GM13976 (cell line): ENCODE results near the gene SKOR1.

Experiments
- DNase-seq: peaks from one replicate; pipeline ENCODE4 v3.0.0; 2012; ENCODE audit warnings: low spot score
- CTCF ChIP-seq: IDR thresholded peaks from 2 replicates; pipeline ENCODE4 v1.5.1; 2012; ENCODE audit warnings: borderline replicate concordance, mild to moderate bottlenecking; ENCODE audit not compliant: insufficient read depth; ENCODE audit errors: extremely low read depth, missing control alignments, control extremely low read depth
- in situ Hi-C: fragments of 300-500 bp; cut with MboI; formaldehyde crosslinking; loops from one replicate; pipeline ENCODE4 v1.12.0; 2022; ENCODE audit warnings: low sequenced_read_pairs, mixed read lengths, inconsistent platforms; ENCODE audit not compliant: unreplicated experiment

SKOR1 gene, protein sequence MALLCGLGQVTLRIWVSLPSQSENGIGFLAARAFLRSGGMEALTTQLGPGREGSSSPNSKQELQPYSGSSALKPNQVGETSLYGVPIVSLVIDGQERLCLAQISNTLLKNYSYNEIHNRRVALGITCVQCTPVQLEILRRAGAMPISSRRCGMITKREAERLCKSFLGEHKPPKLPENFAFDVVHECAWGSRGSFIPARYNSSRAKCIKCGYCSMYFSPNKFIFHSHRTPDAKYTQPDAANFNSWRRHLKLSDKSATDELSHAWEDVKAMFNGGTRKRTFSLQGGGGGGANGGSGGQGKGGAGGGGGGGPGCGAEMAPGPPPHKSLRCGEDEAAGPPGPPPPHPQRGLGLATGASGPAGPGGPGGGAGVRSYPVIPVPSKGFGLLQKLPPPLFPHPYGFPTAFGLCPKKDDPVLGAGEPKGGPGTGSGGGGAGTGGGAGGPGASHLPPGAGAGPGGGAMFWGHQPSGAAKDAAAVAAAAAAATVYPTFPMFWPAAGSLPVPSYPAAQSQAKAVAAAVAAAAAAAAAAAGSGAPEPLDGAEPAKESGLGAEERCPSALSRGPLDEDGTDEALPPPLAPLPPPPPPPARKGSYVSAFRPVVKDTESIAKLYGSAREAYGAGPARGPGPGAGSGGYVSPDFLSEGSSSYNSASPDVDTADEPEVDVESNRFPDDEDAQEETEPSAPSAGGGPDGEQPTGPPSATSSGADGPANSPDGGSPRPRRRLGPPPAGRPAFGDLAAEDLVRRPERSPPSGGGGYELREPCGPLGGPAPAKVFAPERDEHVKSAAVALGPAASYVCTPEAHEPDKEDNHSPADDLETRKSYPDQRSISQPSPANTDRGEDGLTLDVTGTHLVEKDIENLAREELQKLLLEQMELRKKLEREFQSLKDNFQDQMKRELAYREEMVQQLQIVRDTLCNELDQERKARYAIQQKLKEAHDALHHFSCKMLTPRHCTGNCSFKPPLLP

GRCh38 chr15:67824976-67825880 is at the start of gene SKOR1:
Gene SKOR1 (plus strand): TSS chr15:67825509. CDS start chr15:67825603, 94 bp downstream.
- no peak for TF ChIP-seq CTCF
- in situ Hi-C loops: loop anchor here (25.0 kb wide), 1 partner anchor 888 kb away; no protein-coding TSS in a partner anchor
- peak; percentile 64 for DNase-seq

DNA sequence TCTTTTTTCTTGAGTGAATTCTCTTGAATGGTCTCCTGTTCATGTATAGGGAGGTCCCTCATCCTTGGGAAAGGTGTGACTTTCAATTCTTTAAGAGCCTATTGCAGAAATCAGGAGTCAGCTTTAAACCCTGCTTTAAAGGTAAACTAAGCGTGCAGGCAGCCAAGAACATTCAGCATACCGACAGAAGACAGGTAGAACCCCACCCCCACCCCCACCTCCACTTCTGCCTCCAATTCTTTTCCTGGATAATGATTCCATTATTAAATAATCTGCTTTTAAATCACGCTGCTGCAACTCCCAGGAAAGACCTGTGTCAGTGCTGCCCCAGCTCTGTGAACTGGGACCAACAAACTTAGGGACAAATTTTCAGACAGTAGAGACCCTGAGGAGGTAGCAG is 49.3 kb upstream of the SKOR1 start:
- DNase-seq: no peak
- no peak for TF ChIP-seq CTCF
- in situ Hi-C loops: no loop called here

GRCh38 chr15:67776600-67776999 is 48.7 kb upstream of the SKOR1 start:
- in situ Hi-C loops: no loop called here
- no peak for DNase-seq
- no peak for TF ChIP-seq CTCF

- no peak for DNase-seq
- in situ Hi-C loops: no loop called here
- no peak for TF ChIP-seq CTCF
Observed at GRCh38 chr15:67777071-67777470, 48.2 kb upstream of the SKOR1 start.

GRCh38 chr15:67777773-67778172 is 47.5 kb upstream of the SKOR1 start:
- no peak for DNase-seq
- no peak for TF ChIP-seq CTCF
- in situ Hi-C loops: no loop called here
